Prostate gland (tissue), 2 donors: ENCODE data around the gene SYT12. TPM values are rescaled to one million over a fixed set of nuclear protein-coding genes. Genes with fewer than 3 reads are reported as not detected.

Source experiments
- DNase-seq: peaks from one replicate; pipeline ENCODE4 v3.0.0-alpha.2; 2019; ENCODE audit warnings: low spot score
- H3K27ac ChIP-seq, 2 donors: fragments of 200-600 bp; sonication (generic); 2 replicates each; pipeline ENCODE4 v1.5.1; 2017 to 2019
- H3K27me3 ChIP-seq: fragments of 200-600 bp; sonication (generic); replicated peaks from 2 replicates; pipeline ENCODE4 v1.5.1; 2019; ENCODE audit not compliant: insufficient read depth
- H3K36me3 ChIP-seq, 2 donors: fragments of 200-600 bp; sonication (generic); 1 replicate in 1 of 2; 2 replicates in 1 of 2; pipeline versions ENCODE4 v1.5.1 to v1.8.1; 2017 to 2019
- H3K4me1 ChIP-seq: fragments of 200-600 bp; sonication (generic); replicated peaks from 2 replicates; pipeline ENCODE4 v1.5.1; 2019
- H3K4me3 ChIP-seq, 2 donors: fragments of 200-600 bp; sonication (generic); 2 replicates each; pipeline ENCODE4 v1.5.1; 2017 to 2019
- H3K9me3 ChIP-seq: fragments of 200-600 bp; sonication (generic); 2 replicates; pipeline ENCODE4 v1.5.1; 2017
- CTCF ChIP-seq, 4 experiments: fragments of 200-600 bp in 2 of 4; fragments of 450-650 bp in 2 of 4; sonication (generic) in 2 of 4; IDR thresholded peaks; 1 replicate in 3 of 4; 2 replicates in 1 of 4; pipeline ENCODE4 v1.5.1; 2016 to 2019; ENCODE audit warnings: antibody characterized with exemption in 4 of 4, mild to moderate bottlenecking in 2 of 4, moderate library complexity in 2 of 4
- POLR2A ChIP-seq: fragments of 450-650 bp; IDR thresholded peaks from one replicate; pipeline ENCODE4 v1.6.1; 2016; ENCODE audit warnings: antibody characterized with exemption, mild to moderate bottlenecking
- POLR2AphosphoS5 ChIP-seq: sonication (generic); formaldehyde crosslinking; IDR thresholded peaks from one replicate; pipeline ENCODE4 v1.6.1; 2017; ENCODE audit warnings: antibody characterized with exemption
- WGBS: methylation state at CpG from one replicate; pipeline ENCODE4 v1.1.5; 2018; 5-methylcytosine and 5-hydroxymethylcytosine counted together
- intact Hi-C: fragments of 100-400 bp; cut with DNase I; formaldehyde crosslinking; loops from one replicate; pipeline ENCODE4 v1.14.2; 2022
- total RNA-seq, 2 donors: library from RNA; depleted of rRNA; stranded (reverse); fragments of >200 nt; gene quantifications; one replicate each; pipeline ENCODE4 v1.1.0, GENCODE V29; 2016

The SYT12 gene
- 1 to 10 TPM; 2.1 to 3.4 TPM for total RNA-seq

DNA sequence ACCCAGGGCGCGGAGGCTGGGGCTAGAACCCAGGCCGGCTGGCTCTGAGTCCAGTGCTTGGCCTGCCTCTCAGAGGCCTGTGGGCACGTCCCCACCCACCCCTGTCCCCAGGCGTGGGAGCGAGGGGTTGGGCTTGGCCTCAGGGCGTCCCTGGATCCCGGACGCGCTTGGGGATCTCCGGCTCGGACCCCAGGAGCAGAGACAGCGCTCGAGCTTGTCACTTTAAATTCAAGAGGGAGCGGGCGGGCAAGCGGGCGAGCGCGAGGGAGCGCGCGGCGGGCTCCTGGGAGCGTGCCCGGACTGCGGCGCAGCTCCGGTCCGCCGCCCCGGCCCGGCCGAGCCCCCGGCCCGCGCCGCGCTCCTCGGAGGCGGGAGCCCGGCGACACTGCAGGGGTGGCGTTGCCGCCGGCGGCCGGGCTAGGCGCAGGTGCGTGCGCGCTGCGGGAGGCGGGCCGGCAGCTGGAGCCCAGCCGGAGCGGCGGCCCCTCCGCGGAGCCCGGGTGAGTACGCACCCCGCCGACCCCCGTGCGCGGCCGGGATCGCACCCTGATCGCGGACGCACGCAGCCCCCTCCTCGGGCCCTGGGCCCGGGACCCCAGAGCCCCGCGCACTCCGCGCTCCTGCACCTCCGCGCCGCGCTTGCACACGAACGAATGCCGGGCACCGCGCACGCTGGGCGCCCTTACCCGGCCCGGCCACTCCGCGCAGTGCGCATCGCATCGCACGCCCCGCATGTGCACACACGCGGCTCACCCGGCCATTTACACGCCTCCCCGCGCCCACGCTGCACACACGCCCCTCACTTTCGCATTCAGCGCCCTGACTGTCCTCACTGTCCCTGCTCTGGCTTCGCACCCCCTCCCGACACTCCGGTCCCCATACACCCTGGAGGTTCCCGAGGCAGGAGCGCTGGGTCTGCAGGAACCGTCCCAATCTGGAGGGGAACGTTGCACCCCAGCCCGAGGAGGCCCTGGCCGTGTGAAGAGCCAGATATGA, at the start of gene SYT12:
SYT12 (plus strand) TSS at position 174 of the 996 bp plus-strand sequence. CDS start 7,011 bp downstream, outside the sequence.
- intact Hi-C loops: no loop called here
- H3K27me3 ChIP-seq: no peaks in the 10 kb centered on the region
- no peaks in the 10 kb centered on the region for H3K4me1 ChIP-seq
- 2% methylated on average over 57 of the region's 118 CpGs for WGBS
- DNase-seq: no peak
- no peaks in the 10 kb centered on the region for H3K9me3 ChIP-seq
- H3K36me3 ChIP-seq: no peaks in the 10 kb centered on the region
- H3K27ac ChIP-seq: no peak within 1 kb of the TSS
- H3K4me3 ChIP-seq: peak within 1 kb of the TSS; percentile 28 to 43
- TF ChIP-seq POLR2A (no peak), POLR2AphosphoS5 (no peak), CTCF (IDR thresholded peaks at IDR 0.05) (no peak)

- TF ChIP-seq POLR2A: no peak
- TF ChIP-seq CTCF (IDR thresholded peaks at IDR 0.05): no peak
- TF ChIP-seq POLR2AphosphoS5: no peak
- WGBS: 75% methylated on average over 8 of the region's 8 CpGs
- Histone ChIP-seq H3K9me3 (no peaks in the 10 kb centered on the region), H3K4me3 (no peak overlapping the region), H3K4me1 (no peaks in the 10 kb centered on the region), H3K27me3 (no peaks in the 10 kb centered on the region), H3K27ac (no peak overlapping the region), H3K36me3 (no peaks in the 10 kb centered on the region)
- DNase-seq: no peak
- intact Hi-C loops: no loop called here
These were observed 48.9 kb upstream of the SYT12 start for GRCh38 chr11:66973956-66974580.

GRCh38 chr11:66974724-66975404, 48.1 kb upstream of the SYT12 start, which contains the start of gene C11orf86:
Gene C11orf86 (plus strand): TSS chr11:66975304. CDS start chr11:66975363, 59 bp downstream.
- Histone ChIP-seq H3K4me3 (no peak within 1 kb of the TSS), H3K27ac (no peak within 1 kb of the TSS), H3K4me1 (no peaks in the 10 kb centered on the region), H3K27me3 (no peaks in the 10 kb centered on the region), H3K9me3 (no peaks in the 10 kb centered on the region), H3K36me3 (no peaks in the 10 kb centered on the region)
- intact Hi-C loops: no loop called here
- TF ChIP-seq CTCF (IDR thresholded peaks at IDR 0.05) (no peak), POLR2A (no peak), POLR2AphosphoS5 (no peak)
- 76% methylated on average over 6 of the region's 10 CpGs for WGBS
- DNase-seq: no peak

DNA sequence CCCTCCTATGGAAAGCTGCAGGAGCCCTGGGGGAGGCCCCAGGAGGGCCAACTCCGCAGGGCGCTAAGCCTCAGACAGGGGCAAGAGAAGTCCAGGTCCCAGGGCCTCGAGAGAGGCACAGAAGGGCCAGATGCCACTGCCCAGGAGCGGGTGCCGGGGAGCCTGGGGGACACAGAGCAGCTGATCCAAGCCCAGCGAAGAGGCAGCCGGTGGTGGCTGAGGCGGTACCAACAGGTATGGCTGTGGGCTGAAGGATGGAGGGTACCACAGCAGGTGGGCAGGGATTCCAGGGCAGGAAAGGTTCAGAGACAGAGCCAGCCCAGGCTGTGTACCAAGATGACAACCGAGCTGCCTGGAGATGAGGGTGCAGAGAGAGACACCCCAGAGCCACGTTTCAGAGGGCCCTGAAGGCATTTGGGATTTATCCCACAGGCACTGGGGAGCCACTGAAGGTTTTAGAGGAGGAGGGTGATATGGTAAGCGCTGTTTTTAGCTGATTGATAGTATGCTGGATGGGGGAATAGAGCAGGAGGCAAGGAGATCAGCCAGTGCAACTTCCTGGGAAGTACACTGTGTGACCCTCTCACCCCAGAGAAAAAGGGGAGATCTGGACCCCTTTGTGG, 47.4 kb upstream of the SYT12 start:
- DNase-seq: no peak
- Histone ChIP-seq H3K36me3 (no peaks in the 10 kb centered on the region), H3K27ac (no peak overlapping the region), H3K4me3 (no peak overlapping the region), H3K27me3 (no peaks in the 10 kb centered on the region), H3K9me3 (no peaks in the 10 kb centered on the region), H3K4me1 (no peaks in the 10 kb centered on the region)
- TF ChIP-seq CTCF (IDR thresholded peaks at IDR 0.05): no peak
- TF ChIP-seq POLR2A: no peak
- TF ChIP-seq POLR2AphosphoS5: no peak
- WGBS: 77% methylated on average over 11 of the region's 11 CpGs
- intact Hi-C loops: no loop called here
